DOHH2 (cell line): ENCODE data around the gene KCNN4.
"Not testable (repeated sequence)": the region's sequence is repeated elsewhere in the genome, so short reads cannot be mapped to it uniquely, and the experiment has no call there.

Experiments used
- H3F3A ChIP-seq: fragments of 200-600 bp; sonication (generic), shearing (Covaris generic); 2 replicates; pipeline ENCODE4 v1.6.0; 2016; ENCODE audit warnings: antibody characterized with exemption, mild to moderate bottlenecking; ENCODE audit not compliant: control insufficient read depth, insufficient read depth
- H3K27ac ChIP-seq: fragments of 200-600 bp; sonication (generic); 2 replicates; pipeline ENCODE4 v1.5.1; 2014; ENCODE audit warnings: low read depth, mild to moderate bottlenecking, low read length, moderate library complexity
- H3K27me3 ChIP-seq: fragments of 200-600 bp; sonication (generic); 2 replicates; pipeline ENCODE4 v1.6.1; 2014; ENCODE audit warnings: mild to moderate bottlenecking, low read length, mixed read lengths; ENCODE audit not compliant: control insufficient read depth
- H3K36me3 ChIP-seq: fragments of 200-600 bp; sonication (generic); 2 replicates; pipeline ENCODE4 v1.6.1; 2014; ENCODE audit warnings: mild to moderate bottlenecking, low read length, moderate library complexity, mixed read lengths; ENCODE audit not compliant: control insufficient read depth
- H3K4me1 ChIP-seq: fragments of 200-600 bp; sonication (generic); 2 replicates; pipeline ENCODE4 v1.6.1; 2014; ENCODE audit warnings: mild to moderate bottlenecking, low read length, mixed read lengths; ENCODE audit not compliant: control insufficient read depth
- H3K4me2 ChIP-seq: fragments of 200-600 bp; sonication (generic); 2 replicates; pipeline ENCODE4 v1.6.0; 2014; ENCODE audit warnings: mild to moderate bottlenecking, low read length, moderate library complexity
- H3K4me3 ChIP-seq: fragments of 200-600 bp; sonication (generic); 2 replicates; pipeline ENCODE4 v1.5.1; 2014; ENCODE audit warnings: mild to moderate bottlenecking, low read length, mixed read lengths
- H3K79me2 ChIP-seq: fragments of 200-600 bp; sonication (generic); 2 replicates; pipeline ENCODE4 v1.6.1; 2014; ENCODE audit warnings: mild to moderate bottlenecking, low read length, mixed read lengths; ENCODE audit not compliant: control insufficient read depth
- H3K9me2 ChIP-seq: fragments of 200-600 bp; sonication (generic); replicated peaks from 2 replicates; pipeline ENCODE4 v1.6.1; 2014; ENCODE audit warnings: mild to moderate bottlenecking, low read length, mixed read lengths; ENCODE audit not compliant: control insufficient read depth
- H3K9me3 ChIP-seq: fragments of 200-600 bp; sonication (generic); 2 replicates; pipeline ENCODE4 v1.6.1; 2014; ENCODE audit warnings: antibody characterized with exemption, low read length, mixed read lengths; ENCODE audit not compliant: control insufficient read depth, insufficient read depth
- H4K20me1 ChIP-seq: fragments of 200-600 bp; sonication (generic); 2 replicates; pipeline ENCODE4 v1.6.0; 2014; ENCODE audit warnings: low read depth, mild to moderate bottlenecking, antibody characterized with exemption, low read length, moderate library complexity; ENCODE audit not compliant: control insufficient read depth, insufficient read depth
- CTCF ChIP-seq: fragments of 200-600 bp; sonication (generic); IDR thresholded peaks from one replicate; pipeline ENCODE4 v1.5.1; 2014; ENCODE audit warnings: antibody characterized with exemption, mild to moderate bottlenecking, low read depth, low read length; ENCODE audit not compliant: poor library complexity, severe bottlenecking
- EZH2phosphoT487 ChIP-seq: fragments of 200-600 bp; sonication (generic); IDR thresholded peaks from 2 replicates; pipeline ENCODE4 v1.6.1; 2017; ENCODE audit warnings: borderline replicate concordance, mild to moderate bottlenecking, antibody characterized with exemption, low read length, moderate library complexity, mixed read lengths

KCNN4 gene

GRCh38 chr19:43820884-43821215, 40.1 kb upstream of the KCNN4 start:
- H3K9me2 ChIP-seq, result no peaks in the 10 kb centered on the region
- H3K36me3 ChIP-seq, result no peaks in the 10 kb centered on the region
- H3K27me3 ChIP-seq, result no peaks in the 10 kb centered on the region
- H3K4me2 ChIP-seq, result no peak overlapping the region
- H3K4me3 ChIP-seq, result no peak overlapping the region
- H3K79me2 ChIP-seq, result no peaks in the 10 kb centered on the region
- no peaks in the 10 kb centered on the region for H3F3A ChIP-seq
- H3K9me3 ChIP-seq, result no peaks in the 10 kb centered on the region
- TF ChIP-seq EZH2phosphoT487 (no peak), CTCF (no peak)
- no peaks in the 10 kb centered on the region for H4K20me1 ChIP-seq
- no peaks in the 10 kb centered on the region for H3K4me1 ChIP-seq
- no peak overlapping the region for H3K27ac ChIP-seq

GRCh38 chr19:43820098-43820883, 39.5 kb upstream of the KCNN4 start:
- H3F3A ChIP-seq, result no peaks in the 10 kb centered on the region
- H3K27ac ChIP-seq, result no peak overlapping the region
- no peaks in the 10 kb centered on the region for H4K20me1 ChIP-seq
- H3K9me3 ChIP-seq, result no peaks in the 10 kb centered on the region
- H3K79me2 ChIP-seq, result no peaks in the 10 kb centered on the region
- H3K4me2 ChIP-seq, result no peak overlapping the region
- no peak overlapping the region for H3K4me3 ChIP-seq
- H3K27me3 ChIP-seq, result no peaks in the 10 kb centered on the region
- H3K9me2 ChIP-seq, result no peaks in the 10 kb centered on the region
- TF ChIP-seq EZH2phosphoT487 (no peak), CTCF (no peak)
- H3K4me1 ChIP-seq, result no peaks in the 10 kb centered on the region
- no peaks in the 10 kb centered on the region for H3K36me3 ChIP-seq

- no peaks in the 10 kb centered on the region for H3K36me3 ChIP-seq
- H3K4me2 ChIP-seq, result no peak overlapping the region
- no peak overlapping the region for H3K4me3 ChIP-seq
- H3K79me2 ChIP-seq, result no peaks in the 10 kb centered on the region
- peaks cover 2% of the 10 kb centered on the region; the same call in 1 of the 2 replicates for H3K27me3 ChIP-seq
- H3K27ac ChIP-seq, result no peak overlapping the region
- TF ChIP-seq EZH2phosphoT487 (no peak), CTCF (no peak)
- H3F3A ChIP-seq, result no peaks in the 10 kb centered on the region
- H3K9me2 ChIP-seq, result no peaks in the 10 kb centered on the region
- no peaks in the 10 kb centered on the region for H4K20me1 ChIP-seq
- H3K4me1 ChIP-seq, result no peaks in the 10 kb centered on the region
- H3K9me3 ChIP-seq, result no peaks in the 10 kb centered on the region
Measured at GRCh38 chr19:43818500-43818899, 37.7 kb upstream of the KCNN4 start.

- not testable (repeated sequence) for H3K9me3 ChIP-seq, H3K4me2 ChIP-seq, H3K9me2 ChIP-seq, H3K36me3 ChIP-seq, H4K20me1 ChIP-seq, H3K79me2 ChIP-seq, H3K4me3 ChIP-seq, H3K4me1 ChIP-seq, H3K27ac ChIP-seq, H3K27me3 ChIP-seq, H3F3A ChIP-seq
Measured at GRCh38 chr19:43817454-43817853, 36.7 kb upstream of the KCNN4 start.
